Uterus (tissue), 4 donors: ENCODE results near the gene OCIAD2. TPM values are rescaled to one million over a fixed set of nuclear protein-coding genes. Genes with fewer than 3 reads are reported as not detected.

Experiments used
- DNase-seq, 2 donors: peaks; one replicate each; pipeline ENCODE4 v3.0.0-alpha.2; 2019 to 2020
- H3K27ac ChIP-seq, 2 donors: fragments of 200-600 bp; sonication (generic); 1 replicate in 1 of 2; 2 replicates in 1 of 2; pipeline ENCODE4 v1.5.1; 2016 to 2018
- H3K27me3 ChIP-seq, 2 donors: fragments of 200-600 bp; sonication (generic); one replicate each; pipeline ENCODE4 v1.5.1; 2018 to 2019; ENCODE audit warnings: control low read depth in 1 of 2
- H3K36me3 ChIP-seq, 2 donors: fragments of 200-600 bp; sonication (generic); one replicate each; pipeline ENCODE4 v1.5.1; 2019; ENCODE audit warnings: control low read depth in 1 of 2
- H3K4me1 ChIP-seq, 2 donors: fragments of 200-600 bp; sonication (generic); one replicate each; pipeline ENCODE4 v1.5.1; 2018 to 2019; ENCODE audit warnings: control low read depth in 1 of 2
- H3K4me3 ChIP-seq, 2 donors: fragments of 200-600 bp; sonication (generic); 1 replicate in 1 of 2; 2 replicates in 1 of 2; pipeline ENCODE4 v1.5.1; 2018 to 2019; ENCODE audit warnings: mild to moderate bottlenecking in 1 of 2
- H3K9me3 ChIP-seq, 2 donors: fragments of 200-600 bp; sonication (generic); one replicate each; pipeline ENCODE4 v1.5.1; 2019; ENCODE audit warnings: control low read depth in 1 of 2
- POLR2A ChIP-seq, 2 donors: fragments of 450-650 bp; IDR thresholded peaks; one replicate each; pipeline ENCODE4 v1.6.1; 2016; ENCODE audit warnings: antibody characterized with exemption in 2 of 2, mild to moderate bottlenecking in 1 of 2, moderate library complexity in 1 of 2
- intact Hi-C: fragments of 100-400 bp; cut with DNase I; formaldehyde crosslinking; loops from one replicate; pipeline ENCODE4 v1.15.1; 2023; ENCODE audit warnings: low total_unique reads
- total RNA-seq, 4 donors: library from RNA; depleted of rRNA in 3 of 4; stranded (reverse); fragments of >200 nt in 3 of 4; gene quantifications; one replicate each; pipeline versions ENCODE4 v1.1.0 to v1.2.4, GENCODE V29; 2014 to 2023
- TF ChIP-seq, protein P1 (sequence below), 4 experiments: fragments of 200-600 bp in 2 of 4; fragments of 450-650 bp in 2 of 4; sonication (generic) in 2 of 4; IDR thresholded peaks; one replicate each; pipeline ENCODE4 v1.5.1; 2016 to 2019; ENCODE audit warnings: antibody characterized with exemption in 4 of 4, mild to moderate bottlenecking in 2 of 4, moderate library complexity in 1 of 4
- donor health status: DM: yes; HTN: yes; CAD: no.

Gene OCIAD2
- total RNA-seq, 4 donors from 2014 or later: 0.88 to 17.0 (median 6.2) TPM

DNA sequence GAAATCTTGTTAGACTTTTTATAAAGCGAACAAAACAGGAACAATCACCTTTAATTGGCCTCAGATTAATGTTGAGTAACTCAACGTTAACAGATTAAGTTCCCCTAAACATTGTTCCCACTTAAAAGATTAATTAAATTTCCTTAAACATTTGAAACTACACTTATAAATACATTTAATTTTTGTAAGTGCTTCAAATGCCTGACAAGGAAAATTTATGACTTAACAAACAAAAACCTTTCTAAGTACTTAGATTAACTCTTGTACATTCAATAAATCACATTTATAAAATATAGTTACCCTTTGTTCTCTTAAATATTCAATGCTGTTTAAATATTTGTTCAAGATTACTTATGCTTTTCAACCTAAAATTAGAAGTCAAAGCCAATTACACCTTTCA lies 39.4 kb upstream of the OCIAD2 start:
- TF ChIP-seq POLR2A (IDR thresholded peaks at IDR 0.05): no peak
- no peaks in the 10 kb centered on the region for H3K27me3 ChIP-seq
- no peaks in the 10 kb centered on the region for H3K4me1 ChIP-seq
- H3K27ac ChIP-seq: no peak overlapping the region
- DNase-seq: no peak
- intact Hi-C loops: no loop called here
- H3K36me3 ChIP-seq: no peaks in the 10 kb centered on the region
- H3K4me3 ChIP-seq: no peak overlapping the region
- no peaks in the 10 kb centered on the region for H3K9me3 ChIP-seq

DNA sequence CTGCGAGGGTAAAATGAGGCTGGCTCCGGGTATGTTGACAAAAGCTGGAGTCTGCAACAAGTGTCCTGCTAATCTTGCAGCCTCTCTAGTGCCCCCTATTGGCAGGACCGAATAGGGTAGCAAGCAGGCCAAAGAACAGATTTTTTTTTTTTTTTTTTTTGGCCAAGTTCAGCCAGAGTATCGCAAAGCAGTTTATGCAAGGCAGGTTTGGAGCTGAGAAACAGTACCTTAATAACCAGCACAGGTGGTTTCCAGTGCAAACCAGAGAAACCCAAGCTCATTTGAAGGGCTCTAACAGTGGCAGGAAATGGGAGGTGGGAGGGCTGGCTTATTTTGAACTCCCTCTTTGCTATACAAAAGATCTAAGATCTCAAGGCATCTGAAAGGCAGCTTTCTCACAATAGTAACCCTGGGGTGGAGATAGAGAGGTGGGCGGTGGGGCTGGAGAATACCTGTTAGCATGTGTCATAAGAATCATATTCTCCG lies 38.2 kb upstream of the OCIAD2 start:
- Histone ChIP-seq H3K4me1 (no peaks in the 10 kb centered on the region), H3K4me3 (no peak overlapping the region), H3K27me3 (no peaks in the 10 kb centered on the region), H3K9me3 (no peaks in the 10 kb centered on the region), H3K36me3 (no peaks in the 10 kb centered on the region), H3K27ac (no peak overlapping the region)
- intact Hi-C loops: no loop called here
- DNase-seq: no peak
- TF ChIP-seq, protein P1, sequence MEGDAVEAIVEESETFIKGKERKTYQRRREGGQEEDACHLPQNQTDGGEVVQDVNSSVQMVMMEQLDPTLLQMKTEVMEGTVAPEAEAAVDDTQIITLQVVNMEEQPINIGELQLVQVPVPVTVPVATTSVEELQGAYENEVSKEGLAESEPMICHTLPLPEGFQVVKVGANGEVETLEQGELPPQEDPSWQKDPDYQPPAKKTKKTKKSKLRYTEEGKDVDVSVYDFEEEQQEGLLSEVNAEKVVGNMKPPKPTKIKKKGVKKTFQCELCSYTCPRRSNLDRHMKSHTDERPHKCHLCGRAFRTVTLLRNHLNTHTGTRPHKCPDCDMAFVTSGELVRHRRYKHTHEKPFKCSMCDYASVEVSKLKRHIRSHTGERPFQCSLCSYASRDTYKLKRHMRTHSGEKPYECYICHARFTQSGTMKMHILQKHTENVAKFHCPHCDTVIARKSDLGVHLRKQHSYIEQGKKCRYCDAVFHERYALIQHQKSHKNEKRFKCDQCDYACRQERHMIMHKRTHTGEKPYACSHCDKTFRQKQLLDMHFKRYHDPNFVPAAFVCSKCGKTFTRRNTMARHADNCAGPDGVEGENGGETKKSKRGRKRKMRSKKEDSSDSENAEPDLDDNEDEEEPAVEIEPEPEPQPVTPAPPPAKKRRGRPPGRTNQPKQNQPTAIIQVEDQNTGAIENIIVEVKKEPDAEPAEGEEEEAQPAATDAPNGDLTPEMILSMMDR (IDR thresholded peaks at IDR 0.05): no peak
- no peak for TF ChIP-seq POLR2A (IDR thresholded peaks at IDR 0.05)

DNA sequence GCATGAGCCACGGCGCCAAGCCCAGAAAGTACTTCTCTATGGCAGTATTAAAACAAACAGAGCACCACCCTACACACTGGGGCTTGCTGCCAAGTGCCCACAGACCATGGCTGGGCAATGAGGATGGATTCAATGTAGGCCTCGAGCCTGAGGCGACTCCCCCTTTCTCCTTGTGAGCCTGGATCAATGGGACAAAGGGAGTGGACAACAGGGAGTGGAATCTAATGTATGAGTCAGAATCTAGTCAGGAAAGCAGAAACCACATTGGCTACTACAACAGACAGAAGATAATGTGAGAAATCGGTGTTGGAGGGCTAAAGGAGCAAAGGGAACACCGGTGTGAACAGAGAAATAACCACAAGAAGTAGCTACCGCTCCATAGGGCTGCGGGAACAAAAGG lies 37.7 kb upstream of the OCIAD2 start:
- no peak for TF ChIP-seq POLR2A (IDR thresholded peaks at IDR 0.05)
- TF ChIP-seq, protein P1 (IDR thresholded peaks at IDR 0.05): no peak
- Histone ChIP-seq H3K27me3 (no peaks in the 10 kb centered on the region), H3K4me3 (no peak overlapping the region), H3K36me3 (no peaks in the 10 kb centered on the region), H3K4me1 (no peaks in the 10 kb centered on the region), H3K27ac (no peak overlapping the region), H3K9me3 (no peaks in the 10 kb centered on the region)
- no peak for DNase-seq
- intact Hi-C loops: no loop called here

DNA sequence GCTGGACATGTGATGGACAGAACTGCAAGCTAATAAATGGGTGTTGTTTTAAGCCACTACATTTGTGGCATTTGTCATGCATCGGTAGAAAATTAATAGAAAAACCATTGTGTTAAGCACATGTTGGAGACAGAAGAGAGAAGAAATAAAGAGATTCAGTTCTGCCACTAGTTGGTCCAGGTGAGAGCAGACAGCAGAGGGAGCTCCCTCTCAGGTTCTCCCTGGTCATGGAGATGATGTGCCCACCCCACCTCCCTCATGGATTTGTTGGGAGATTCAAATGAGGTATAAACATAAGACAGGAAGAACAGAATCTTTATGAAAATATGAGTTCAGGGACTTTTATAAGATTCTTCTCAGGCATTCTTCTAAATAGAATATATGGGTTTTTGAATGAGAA lies 36.8 kb upstream of the OCIAD2 start:
- Histone ChIP-seq H3K4me3 (no peak overlapping the region), H3K36me3 (no peaks in the 10 kb centered on the region), H3K9me3 (no peaks in the 10 kb centered on the region), H3K27ac (no peak overlapping the region), H3K4me1 (no peaks in the 10 kb centered on the region), H3K27me3 (no peaks in the 10 kb centered on the region)
- no peak for DNase-seq
- intact Hi-C loops: no loop called here
- no peak for TF ChIP-seq POLR2A (IDR thresholded peaks at IDR 0.05)
- TF ChIP-seq, protein P1 (IDR thresholded peaks at IDR 0.05): no peak

DNA sequence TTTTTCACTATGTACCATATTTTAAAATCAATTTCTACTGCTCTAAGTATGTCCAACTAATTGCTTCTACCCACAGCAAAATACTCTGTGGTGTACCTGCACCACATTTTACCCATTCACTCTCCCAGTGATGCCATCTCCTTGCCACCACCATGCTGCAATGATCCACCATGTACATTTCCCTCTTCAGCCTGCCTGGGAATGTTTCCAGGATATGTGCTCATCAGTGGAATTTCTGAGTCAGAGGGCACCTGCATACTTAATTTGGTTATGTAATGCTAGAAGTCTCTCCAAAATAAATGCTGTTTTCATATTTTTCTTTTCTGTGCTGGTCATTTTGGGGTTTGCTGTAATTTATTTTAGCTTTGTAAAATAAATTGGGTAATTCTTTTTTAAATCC lies 33.2 kb upstream of the OCIAD2 start:
- H3K9me3 ChIP-seq: no peaks in the 10 kb centered on the region
- DNase-seq: no peak
- H3K4me1 ChIP-seq: no peaks in the 10 kb centered on the region
- no peaks in the 10 kb centered on the region for H3K27me3 ChIP-seq
- no peak for TF ChIP-seq POLR2A (IDR thresholded peaks at IDR 0.05)
- TF ChIP-seq, protein P1 (IDR thresholded peaks at IDR 0.05): no peak
- no peaks in the 10 kb centered on the region for H3K36me3 ChIP-seq
- intact Hi-C loops: no loop called here
- no peak overlapping the region for H3K27ac ChIP-seq
- H3K4me3 ChIP-seq: no peak overlapping the region

DNA sequence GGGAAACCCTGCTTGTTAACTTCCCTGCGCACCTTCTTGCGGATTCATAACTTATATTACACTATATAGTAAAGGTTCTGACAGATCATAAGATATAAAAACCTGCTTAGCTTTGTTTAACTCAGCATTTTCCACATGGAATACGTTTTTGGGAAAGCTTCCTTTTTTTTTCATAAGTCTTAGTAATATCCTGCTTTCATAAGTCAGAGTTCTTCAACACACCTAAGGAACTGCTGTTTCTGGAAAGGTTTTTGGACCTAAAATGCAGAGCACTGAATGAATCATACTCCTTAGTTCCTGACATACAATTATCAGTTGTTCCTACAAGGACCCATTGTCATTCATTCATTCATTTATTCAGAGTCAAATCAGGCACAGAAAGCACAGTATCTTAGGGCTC lies 32.3 kb upstream of the OCIAD2 start:
- Histone ChIP-seq H3K4me1 (no peaks in the 10 kb centered on the region), H3K9me3 (no peaks in the 10 kb centered on the region), H3K27ac (no peak overlapping the region), H3K36me3 (no peaks in the 10 kb centered on the region), H3K4me3 (no peak overlapping the region), H3K27me3 (no peaks in the 10 kb centered on the region)
- intact Hi-C loops: no loop called here
- TF ChIP-seq, protein P1 (IDR thresholded peaks at IDR 0.05): no peak
- no peak for TF ChIP-seq POLR2A (IDR thresholded peaks at IDR 0.05)
- DNase-seq: no peak
